ENCODE results near the gene SOCS6.

The SOCS6 gene

DNA sequence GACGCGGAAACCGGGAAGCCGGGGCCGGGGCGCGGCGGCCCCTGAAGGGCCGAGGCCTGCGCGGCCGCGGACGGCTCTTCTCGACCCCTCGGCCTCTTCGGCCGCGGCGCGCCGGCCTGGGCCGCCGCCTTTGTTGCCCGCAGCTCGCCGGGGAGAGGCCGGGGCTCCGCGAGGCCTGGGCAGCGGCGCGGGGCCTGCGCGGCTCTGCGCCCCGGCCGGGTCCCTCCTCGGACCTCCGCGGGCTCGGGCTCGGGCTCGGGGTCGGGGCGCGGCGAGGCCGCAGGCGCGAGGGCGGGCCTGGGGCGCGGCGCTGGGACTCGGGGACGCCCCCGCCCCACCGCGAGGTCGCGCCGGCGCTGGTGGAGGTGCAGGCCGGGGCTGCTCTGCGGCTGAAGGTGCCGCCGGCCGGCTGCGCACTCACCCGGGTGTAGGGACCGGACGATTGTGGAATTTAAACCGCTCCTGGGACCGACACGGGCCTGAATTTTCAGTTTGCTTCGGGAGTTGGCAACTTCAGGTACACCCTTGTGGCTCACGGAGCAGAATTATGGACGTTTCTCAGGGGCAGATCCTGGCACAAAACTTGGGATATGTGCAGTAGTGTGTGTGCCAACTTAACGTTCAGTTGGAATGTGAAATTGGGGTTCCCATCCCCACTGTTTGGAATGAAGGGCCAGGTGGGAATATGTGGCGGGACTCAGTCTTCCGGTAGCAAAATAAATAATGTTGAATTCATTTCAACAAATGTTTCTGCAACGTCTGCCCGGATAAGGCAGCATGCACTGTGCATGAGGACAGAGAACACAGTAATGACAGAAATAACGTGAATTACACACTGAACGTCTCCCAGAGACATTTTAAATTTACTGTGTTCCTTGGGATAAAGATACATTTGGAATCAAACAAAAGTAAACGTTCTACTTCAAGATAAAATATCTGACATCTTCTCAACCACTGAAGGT, 787 bp downstream of the SOCS6 start:
- DNase-seq (ENCODE audit: low read depth) = no peak

DNA sequence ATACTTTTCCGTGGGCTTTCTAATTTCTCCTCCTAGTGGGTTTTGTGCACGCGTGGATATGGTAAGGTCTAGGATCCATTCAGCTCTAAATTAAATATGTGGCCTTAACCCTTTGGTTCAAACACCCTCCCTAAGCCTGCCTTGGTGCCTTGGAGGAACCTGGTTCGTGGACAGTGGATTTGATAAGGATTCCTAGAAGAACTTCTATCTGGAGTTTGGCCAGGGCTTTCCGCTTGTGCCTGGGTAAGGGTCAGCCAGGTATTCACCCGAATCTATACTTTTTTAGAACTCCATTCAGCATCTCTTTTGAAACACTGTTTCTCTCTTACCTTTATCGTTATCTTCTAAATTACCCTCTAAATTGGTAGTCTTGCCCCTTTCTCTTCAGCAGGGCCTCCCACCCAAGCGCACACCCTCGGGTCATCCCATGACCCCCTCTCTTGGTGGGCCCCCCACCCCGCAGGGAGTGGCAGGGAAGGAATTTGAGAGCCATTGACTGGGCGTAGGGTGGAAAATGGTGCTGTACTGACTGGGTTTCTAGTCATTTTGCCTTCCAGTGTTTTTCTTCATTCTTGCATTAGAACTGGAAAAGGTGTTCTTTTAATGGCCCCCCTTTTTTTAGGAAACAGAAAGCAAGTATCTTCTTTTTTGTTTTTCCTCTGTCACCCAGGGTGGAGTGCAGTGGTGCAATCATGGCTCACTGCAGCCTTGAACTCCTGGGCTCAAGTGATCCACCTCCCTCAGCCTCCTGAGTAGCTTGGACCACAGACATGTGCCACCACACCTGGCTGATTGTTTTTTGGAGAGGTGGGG, 1.8 kb downstream of the SOCS6 start:
- DNase-seq (ENCODE audit: low read depth) = no peak

DNA sequence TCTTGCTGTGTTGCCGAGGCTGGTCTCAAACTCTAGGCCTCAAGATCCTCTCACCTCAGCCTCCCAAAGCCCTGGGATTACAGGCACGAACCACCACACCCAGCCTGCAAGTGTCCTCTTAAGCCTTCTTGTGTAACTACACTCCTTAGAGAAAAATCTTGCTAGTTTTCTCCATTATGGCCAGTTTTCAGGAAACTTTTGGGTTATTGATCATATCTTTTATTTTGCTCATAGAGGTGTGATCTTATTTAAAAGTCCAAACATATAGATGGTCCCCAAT, 2.4 kb downstream of the SOCS6 start:
- no peak for DNase-seq (ENCODE audit: low read depth)

DNA sequence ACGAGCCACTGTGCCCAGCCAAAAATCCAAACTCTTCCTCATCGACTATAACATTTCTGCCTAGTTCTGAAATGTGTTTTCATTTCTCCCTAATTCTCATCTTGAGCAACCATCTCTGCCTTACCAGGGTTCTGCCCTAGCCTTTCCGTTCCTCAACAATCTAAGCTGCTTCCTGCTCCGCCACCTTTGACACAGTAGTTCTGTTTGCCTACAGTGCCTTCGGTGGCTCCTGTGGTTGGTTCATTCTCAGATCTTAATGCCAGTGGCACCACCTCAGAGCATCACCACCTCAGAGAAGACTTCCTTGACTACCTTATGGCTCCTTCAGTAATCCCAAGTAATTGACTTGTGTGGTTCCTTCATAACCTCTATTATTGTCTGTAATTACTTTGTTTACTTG, 3.8 kb downstream of the SOCS6 start:
- DNase-seq (ENCODE audit: low read depth) = no peak

DNA sequence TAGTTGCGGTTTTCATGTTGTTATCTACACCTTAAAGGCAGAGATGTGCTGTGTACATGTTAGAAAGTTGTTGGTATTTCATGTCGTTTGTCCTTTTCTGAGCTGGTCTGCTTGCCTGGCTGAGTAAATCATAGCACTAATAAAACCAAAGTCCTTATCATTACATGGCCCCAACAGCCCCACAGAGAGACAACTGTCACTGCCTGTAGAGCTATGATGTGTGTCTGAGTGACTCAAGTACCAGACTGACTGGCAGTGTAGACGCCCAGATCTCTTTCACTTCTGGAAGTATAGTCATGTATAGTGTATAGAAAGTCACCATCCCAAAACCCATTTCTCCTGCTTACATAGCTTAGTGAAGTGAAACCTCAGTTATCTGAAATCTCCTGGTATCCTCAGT, 4.3 kb downstream of the SOCS6 start:
- no peak for DNase-seq (ENCODE audit: low read depth)

DNA sequence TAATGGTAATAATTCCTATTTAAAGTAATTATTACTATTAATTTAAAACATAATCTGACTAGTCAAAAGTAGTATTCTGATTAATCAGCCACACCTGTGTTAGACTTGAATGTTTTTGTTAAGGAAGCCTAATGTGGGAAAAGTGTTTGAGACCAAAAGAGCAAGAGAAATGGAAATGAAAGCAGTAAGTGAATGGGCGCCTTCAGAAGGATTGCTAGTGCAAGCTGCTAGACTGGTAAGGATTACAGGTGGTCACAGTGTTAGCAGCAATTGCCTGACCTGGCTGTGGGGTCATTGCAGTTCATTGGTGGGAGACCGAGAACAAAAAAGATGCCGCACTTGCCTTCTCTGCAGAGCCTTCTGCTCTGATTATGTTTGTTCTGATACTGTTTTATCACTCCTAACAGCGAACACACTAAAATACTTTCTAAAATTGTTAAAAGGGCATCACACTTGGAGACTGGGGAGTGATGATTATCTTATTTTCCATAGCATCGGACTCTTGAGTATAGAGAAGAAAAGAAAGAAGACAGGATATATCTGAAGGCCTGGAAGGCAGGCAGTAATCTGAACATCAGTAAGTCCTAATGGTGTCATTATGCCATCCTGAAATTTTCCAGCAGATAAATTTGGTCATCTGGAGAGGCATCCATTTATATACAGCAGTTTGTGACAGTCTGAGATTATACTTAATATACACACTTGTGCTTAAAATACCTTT, 5.8 kb downstream of the SOCS6 start:
- DNase-seq (ENCODE audit: low read depth) = no peak

DNA sequence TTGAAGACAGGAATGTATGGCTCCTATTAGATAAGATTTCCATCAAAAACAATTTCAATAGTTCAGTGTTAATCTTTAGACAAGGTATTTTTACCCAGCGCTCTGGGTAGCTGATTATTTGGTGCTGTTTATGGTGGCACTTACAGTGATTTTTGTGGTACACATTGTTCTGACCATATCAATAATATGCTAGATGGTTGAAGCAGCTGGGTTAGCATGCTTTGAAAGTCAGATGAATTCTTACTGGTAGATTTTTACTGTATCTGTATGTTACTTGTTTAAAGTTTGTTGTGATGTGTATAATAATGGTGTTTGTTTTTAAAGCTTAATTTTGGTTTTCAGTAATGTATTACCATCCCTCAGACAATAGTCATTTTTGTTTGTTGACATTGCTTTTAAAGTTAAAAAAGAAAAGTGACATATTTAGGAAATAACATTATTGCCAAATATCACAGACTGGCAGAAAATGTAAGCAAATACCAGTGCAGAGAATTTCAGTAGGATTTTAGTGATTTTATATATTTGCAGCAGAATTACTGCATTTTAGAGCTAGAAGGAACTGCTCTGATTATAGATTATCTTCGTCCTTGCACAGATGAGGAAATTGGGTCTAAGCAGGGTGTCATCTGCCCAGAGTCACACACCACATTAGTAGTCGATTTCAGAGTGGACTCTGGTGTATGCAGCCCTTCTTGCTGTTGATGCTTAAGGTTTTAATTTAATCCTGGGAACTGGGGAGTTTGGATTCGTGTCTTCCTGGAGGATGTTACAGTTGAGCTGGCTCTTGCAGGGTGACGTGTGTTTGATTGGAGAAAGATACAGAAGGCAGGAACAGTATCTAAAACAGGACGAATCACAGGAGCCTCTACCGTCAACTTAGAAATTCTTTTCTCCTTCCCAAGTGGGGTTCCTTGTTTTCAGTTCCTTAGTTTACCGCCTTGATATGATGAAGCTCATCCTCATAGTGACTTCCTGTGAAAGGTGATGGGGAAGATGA, 6.6 kb downstream of the SOCS6 start:
- no peak for DNase-seq (ENCODE audit: low read depth)

DNA sequence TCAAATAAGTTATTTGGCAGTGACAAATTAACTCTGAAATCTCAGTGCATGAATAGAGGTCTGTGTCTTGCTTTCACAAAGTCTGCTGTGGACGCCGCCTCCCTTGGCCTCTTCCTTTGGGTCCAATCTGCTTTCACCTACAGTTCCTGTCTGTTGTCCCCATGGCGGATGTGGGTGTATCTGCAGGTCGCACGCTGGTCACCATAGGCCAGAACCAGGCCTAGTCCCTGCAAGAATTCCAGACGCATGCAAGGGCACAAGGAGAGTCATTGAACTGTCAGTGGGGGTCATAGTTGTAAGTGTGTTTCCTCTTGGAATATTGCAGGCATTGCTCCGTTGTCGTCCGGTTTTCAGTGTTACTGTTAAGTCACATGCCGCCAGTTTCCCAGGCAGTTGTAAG, 7.4 kb downstream of the SOCS6 start:
- no peak for DNase-seq (ENCODE audit: low read depth)

DNA sequence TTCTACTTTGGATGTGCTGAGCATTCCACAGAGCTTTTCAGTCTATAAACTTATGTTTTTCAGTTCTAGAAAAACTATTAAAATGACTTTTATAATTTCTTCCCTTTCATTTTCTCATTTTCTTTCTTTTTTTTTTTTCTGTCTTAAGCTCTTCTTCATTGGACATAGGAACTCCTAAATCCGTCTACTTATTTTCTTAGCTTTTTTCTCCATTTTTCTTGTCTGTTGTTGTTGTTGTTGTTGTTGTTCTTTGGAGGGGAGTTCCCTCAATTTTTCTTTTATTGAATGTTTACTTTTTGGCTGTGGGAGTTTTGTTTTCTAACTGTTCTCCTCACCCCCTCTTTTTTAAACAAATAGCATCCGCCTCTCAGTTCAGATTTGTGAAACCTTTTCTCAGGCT, 7.9 kb downstream of the SOCS6 start:
- DNase-seq (ENCODE audit: low read depth) = no peak

DNA sequence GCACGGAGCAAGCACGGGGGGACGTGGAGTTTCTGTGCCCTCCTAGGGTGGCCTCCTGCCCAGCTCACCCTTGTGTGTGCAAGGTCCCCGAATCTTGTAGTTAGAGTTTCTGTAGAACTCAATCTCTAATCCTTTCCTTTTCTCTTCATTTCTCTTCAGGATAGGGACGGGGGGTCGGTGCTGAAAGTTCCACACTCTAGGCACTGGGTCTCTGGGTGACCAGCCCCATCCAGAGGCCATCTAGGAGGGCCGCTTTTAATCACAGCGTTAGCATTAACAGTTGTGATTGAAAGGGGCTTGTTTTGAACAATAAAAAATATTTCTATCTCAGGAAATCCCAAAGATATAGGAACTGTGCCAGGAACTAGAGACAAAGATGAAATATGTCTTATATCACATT, 10.5 kb downstream of the SOCS6 start:
- no peak for DNase-seq (ENCODE audit: low read depth)

DNA sequence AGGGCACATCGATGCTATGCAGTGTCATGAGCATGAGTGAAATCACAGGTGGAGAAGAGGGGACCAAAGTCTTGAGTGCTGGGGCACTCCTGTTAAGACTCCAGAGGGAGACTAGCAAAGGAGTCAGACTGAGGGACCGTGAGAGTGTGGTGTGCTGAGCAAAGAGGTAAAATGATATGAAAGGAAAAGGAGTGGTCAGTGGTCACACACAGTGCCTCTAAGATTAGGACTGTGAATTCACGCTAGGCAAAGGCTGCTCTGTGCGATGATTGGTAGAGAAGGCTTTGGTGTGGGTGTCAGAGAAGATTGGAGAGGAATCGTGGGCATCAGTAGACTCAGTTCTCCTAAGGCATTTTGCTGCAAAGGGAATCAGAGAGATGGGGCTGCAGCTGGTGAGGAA, 12.8 kb downstream of the SOCS6 start:
- no peak for DNase-seq (ENCODE audit: low read depth)

DNA sequence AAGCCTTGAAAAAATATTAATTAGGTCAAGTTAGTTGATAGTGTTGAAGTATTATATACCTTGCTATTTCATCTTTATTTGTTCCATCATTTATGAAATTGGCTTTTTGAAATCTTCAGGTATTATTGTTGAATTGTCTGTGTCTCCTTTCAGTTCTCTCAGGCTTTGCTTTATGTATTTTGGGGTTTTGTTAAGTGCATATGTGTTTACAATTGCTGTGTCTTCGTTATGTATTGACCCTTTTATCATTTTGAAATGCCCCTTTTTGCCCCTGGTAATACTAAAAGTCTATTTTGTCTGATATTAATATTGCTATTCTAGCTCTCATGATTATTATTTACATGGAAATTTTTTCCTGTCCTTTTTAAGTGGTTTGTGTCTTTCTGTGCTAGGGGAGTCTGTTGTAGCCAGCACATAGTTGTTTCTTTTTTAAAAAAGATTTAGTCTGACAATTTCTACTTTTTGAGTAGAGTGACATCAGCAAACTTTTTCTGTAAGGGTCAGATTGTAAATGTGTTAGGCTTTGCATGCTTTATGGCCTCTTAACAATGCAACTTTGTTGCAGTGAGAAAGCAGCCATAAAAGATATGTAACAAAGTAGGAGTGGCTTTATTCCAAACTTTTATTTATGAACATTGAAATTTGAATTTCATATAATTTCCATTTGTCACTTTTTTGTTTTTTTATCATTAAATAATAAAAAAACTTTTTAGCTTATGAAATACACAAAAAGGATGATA, 19.9 kb downstream of the SOCS6 start:
- no peak for DNase-seq (ENCODE audit: low read depth)

DNA sequence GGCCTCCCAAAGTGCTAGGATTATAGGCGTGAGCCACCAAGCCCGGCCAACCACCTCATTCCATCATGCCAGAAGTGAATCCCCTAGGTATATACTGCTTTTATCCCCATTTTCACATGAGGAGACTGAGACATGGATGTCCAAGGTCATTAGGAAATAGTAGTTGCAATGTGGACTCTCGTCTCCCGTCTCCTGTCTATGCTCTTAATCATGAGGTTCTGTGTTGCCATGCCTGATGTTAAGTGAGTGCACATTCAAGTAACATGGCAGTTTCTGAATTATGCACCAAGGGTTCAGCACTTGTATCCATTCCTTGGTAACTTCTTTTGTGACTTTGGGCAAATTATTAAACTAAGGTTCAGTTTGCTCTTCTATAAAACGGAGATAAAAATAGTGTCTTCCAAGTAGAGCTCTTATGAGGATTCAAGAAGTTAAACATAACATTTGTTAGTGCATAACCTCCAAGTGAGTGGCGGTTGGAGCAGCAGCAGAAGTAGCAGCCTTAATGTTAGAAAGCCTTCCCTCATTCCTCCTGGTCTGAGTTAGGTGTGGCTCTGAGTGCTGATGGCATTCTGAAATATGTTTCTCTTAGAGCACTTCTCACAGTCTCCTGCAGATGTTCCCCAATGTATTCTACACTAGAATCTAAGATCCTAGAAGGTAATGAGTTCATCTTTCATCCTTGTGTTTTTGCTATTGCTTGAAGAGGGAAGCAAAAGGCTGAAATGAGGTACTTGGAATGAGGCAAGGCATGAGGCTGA, 21.9 kb downstream of the SOCS6 start:
- no peak for DNase-seq (ENCODE audit: low read depth)

DNA sequence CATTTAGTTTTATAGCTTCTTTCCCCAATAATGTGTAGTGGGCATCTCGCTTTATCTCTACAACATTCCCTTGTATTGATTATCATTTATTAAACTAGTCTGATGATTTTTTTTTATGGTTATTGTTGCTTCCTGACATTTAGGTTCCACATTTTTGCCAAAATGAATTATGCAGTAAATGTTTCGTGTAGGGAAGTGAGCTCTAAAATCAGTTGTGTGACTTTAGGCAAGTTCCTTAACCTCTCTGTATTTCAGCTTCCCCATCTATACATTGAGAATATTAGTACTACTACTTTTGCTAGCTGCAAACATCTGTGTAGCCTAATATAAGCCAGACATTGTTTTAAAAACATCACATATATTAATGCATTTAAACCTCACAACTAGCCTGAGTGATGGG, 22.9 kb downstream of the SOCS6 start:
- DNase-seq (ENCODE audit: low read depth) = no peak

DNA sequence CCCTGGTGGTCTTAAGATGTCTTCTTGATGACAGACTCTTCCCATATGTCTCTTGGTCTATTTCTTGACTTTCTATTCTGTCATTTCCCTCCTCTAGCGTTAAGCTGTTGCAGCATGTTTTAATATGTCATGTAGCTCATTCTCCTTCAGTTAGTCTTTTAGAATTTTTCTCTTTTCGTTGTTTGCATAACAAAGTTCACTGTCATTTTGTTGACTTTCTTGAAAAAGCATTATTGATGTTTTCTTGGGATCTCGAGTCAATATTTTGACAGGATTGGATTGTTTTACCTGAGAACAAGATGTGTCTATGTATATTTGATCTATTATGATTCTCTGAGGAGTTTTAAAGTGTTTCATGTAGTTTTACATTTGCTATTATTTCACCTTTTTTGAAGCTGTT, 24.8 kb downstream of the SOCS6 start:
- no peak for DNase-seq (ENCODE audit: low read depth)

DNA sequence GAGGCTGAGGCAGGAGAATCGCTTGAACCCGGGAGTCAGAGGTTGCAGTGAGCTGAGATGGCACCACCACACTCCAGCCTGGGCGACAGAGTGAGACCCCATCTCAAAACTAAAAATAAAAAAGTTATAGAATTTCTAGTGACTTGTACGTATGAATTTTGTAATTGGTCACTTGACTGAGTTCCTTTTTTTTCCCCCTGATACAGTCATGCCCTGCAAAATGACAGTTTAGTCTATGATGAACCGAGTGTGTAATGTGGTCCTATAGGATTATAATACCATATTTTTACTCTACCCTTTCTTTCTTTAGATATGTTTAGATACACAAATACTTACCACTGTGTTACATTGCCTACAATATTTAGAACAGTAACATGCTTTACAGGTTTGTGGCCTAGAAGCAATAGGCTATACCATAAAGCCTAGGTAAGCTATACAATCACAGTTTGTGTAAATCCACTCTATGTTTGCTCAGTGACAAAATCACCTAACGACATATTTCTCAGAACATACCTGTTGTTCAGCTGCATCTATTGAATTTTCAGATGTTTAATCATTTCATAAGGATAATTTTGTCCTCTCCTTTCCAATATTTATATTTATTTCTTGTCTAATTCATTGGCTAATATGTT, 25.4 kb downstream of the SOCS6 start:
- DNase-seq (ENCODE audit: low read depth) = no peak

DNA sequence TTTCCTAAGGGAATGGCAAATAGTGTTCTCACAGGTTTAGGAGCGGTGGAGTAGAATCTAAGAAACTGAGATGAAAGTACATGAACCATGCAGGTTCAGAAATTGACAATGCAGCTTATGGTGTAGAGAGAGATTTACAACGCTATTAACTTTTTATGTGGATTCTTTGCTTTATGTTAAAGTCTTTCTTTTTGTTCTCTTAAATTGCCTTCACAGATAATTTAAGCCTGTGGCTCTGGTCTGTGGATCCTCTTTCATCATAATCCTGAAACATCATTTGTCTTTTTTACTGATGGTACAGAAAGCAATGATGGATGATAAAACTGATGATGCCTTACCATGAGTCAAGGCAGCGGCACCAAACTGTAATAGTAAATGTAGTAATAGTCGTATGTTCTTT, 30.3 kb downstream of the SOCS6 start:
- no peak for DNase-seq (ENCODE audit: low read depth)

DNA sequence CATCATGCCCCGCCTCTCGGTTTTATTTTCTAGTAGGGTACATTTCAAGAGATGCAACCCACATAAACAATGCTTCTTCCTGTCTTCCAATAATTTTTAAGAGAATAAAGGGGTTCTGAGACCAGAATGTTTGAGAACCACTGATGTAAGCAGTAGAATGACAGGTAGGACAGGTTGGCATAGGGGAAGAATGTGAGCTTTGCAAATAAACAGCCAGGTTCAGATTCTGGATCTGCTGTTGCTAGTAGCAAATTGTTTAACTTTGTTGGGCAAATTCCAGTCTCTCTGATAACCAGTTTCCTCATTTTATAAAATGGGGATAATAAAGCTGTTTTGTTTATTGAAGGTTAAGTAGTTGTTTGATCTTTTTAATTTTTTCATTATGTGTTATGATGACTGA, 32.8 kb downstream of the SOCS6 start:
- DNase-seq (ENCODE audit: low read depth) = no peak

DNA sequence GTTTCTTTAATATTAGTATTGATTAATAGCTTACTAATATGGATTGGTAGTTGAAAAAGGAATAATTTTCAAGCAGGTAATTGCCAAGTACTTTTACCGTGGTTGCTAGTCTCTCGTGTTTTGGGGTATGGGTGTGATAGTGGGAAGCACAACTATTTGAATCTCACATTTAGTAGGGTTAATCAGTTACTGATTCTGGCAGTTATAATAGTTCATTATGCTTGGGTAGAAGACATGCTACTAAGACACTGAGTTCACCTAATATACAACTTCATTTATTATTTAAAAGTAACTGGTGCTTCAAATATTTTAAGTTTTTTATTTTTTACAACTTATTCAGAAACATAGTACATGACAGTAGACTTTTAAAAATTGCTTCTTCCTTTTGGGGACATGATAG, 33.5 kb downstream of the SOCS6 start:
- DNase-seq (ENCODE audit: low read depth) = no peak

DNA sequence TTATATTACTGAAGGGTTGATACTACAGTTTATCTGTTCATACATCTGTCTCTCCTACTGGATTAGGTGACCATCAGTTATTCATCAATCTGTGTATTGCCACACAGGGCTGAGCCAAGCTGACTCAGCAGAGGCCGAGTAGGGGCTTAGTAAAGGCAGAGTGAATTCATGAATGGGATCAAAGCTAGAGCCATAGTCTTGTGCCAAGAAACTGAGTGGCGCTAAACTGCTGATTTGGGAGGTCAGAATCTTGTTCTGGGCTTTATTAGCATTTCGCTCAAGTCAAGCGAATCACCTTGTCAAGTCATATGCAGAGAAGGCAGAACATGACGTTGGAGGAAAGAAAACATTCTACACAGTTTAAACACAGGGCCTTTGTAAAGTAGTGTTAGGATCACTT, 34.1 kb downstream of the SOCS6 start:
- DNase-seq (ENCODE audit: low read depth) = peak; percentile 21
